Spleen (tissue), 7 donors: ENCODE results near the gene TTC3.

Experiments used
- CTCF ChIP-seq, 11 experiments: fragments of 200-600 bp in 7 of 11; fragments of 450-650 bp in 4 of 11; sonication (generic) in 4 of 11; IDR thresholded peaks in 8 of 11; conservative IDR thresholded peaks in 3 of 11; 1 replicate in 7 of 11; 2 replicates in 4 of 11; pipeline versions ENCODE4 v1.4.0 to v1.8.0; 2016 to 2021; ENCODE audit warnings: antibody characterized with exemption in 11 of 11, inconsistent platforms in 4 of 11, mild to moderate bottlenecking in 1 of 11
- POLR2AphosphoS5 ChIP-seq, 3 donors: sonication (generic); formaldehyde crosslinking; IDR thresholded peaks; one replicate each; pipeline ENCODE4 v1.5.1; 2017; ENCODE audit warnings: antibody characterized with exemption in 3 of 3
- donor health status: DM: no; HTN: no; CAD: no; lungs with moderate emphysema.
- donor health status: DM: no; HTN: no; CAD: no.
- donor health status: DM: no; HTN: no; CAD: no.

GRCh38 chr21:37153935-37154350, 80.9 kb downstream of the TTC3 start:
- no peak for TF ChIP-seq CTCF (IDR thresholded peaks at IDR 0.05 in 8 of 11, conservative IDR thresholded peaks at IDR 0.05 in 3 of 11)
- no peak for TF ChIP-seq POLR2AphosphoS5 (IDR thresholded peaks at IDR 0.05)
